Cardiac septum (tissue), 1 donor: ENCODE measurements around the gene DNAI1. TPM values are rescaled to one million over a fixed set of nuclear protein-coding genes. Genes with fewer than 3 reads are reported as not detected.
"Not testable (repeated sequence)": the region's sequence is repeated elsewhere in the genome, so short reads cannot be mapped to it uniquely, and the experiment has no call there.

ENCODE experiments used
- DNase-seq: peaks from one replicate; pipeline ENCODE4 v3.0.0-alpha.2; 2020; ENCODE audit warnings: low spot score
- intact Hi-C: fragments of 100-400 bp; cut with DNase I; formaldehyde crosslinking; loops from one replicate; pipeline ENCODE4 v1.14.0; 2022
- total RNA-seq: library from RNA; stranded (reverse); fragmentation: NEBNext Ultra II Directional; extraction: Animal tissue kit (Norgen Biotek cat#: 25700); gene quantifications from one replicate; pipeline ENCODE4 v1.2.1, GENCODE V29; 2021
- donor health status: DM: no; HTN: no; CAD: no.

Gene DNAI1
- total RNA-seq, 1 donor from 2014 or later = 0.30 TPM

- intact Hi-C loops = not testable (repeated sequence)
Measured at GRCh38 chr9:34481620-34482019, 23.0 kb downstream of the DNAI1 start.

GRCh38 chr9:34482746-34483145 is 24.1 kb downstream of the DNAI1 start:
- DNase-seq, intact Hi-C loops: not testable (repeated sequence)

More at GRCh38 chr9:34481620-34482019, 23.0 kb downstream of the DNAI1 start:
- not testable (repeated sequence) for DNase-seq

GRCh38 chr9:34484678-34485077 is 26.1 kb downstream of the DNAI1 start:
- DNase-seq = no peak
- intact Hi-C loops = no loop called here

GRCh38 chr9:34485822-34486221 is 27.2 kb downstream of the DNAI1 start:
- intact Hi-C loops = no loop called here
- peak; percentile 44 for DNase-seq

GRCh38 chr9:34486572-34486971 is 28.0 kb downstream of the DNAI1 start:
- intact Hi-C loops = no loop called here
- DNase-seq = no peak

- intact Hi-C loops = no loop called here
- no peak for DNase-seq
Measured at GRCh38 chr9:34490360-34490759, 31.8 kb downstream of the DNAI1 start.

GRCh38 chr9:34490760-34491159 is 32.2 kb downstream of the DNAI1 start:
- no peak for DNase-seq
- intact Hi-C loops = no loop called here

GRCh38 chr9:34491596-34491995 is 33.0 kb downstream of the DNAI1 start:
- DNase-seq = no peak
- intact Hi-C loops = no loop called here

GRCh38 chr9:34492051-34492450 is 33.4 kb downstream of the DNAI1 start:
- no peak for DNase-seq
- intact Hi-C loops = no loop called here

GRCh38 chr9:34493972-34494535 is 35.4 kb downstream of the DNAI1 start:
- intact Hi-C loops = no loop called here

GRCh38 chr9:34496149-34496712 is 37.6 kb downstream of the DNAI1 start:
- intact Hi-C loops = no loop called here
- no peak for DNase-seq

More at GRCh38 chr9:34493972-34494535, 35.4 kb downstream of the DNAI1 start:
- no peak for DNase-seq

GRCh38 chr9:34498553-34498952 is 39.9 kb downstream of the DNAI1 start:
- DNase-seq = no peak
- intact Hi-C loops = no loop called here

- DNase-seq = no peak
- intact Hi-C loops = no loop called here
Measured at GRCh38 chr9:34499076-34499475, 40.5 kb downstream of the DNAI1 start.

- intact Hi-C loops = loop anchor here (1.0 to 10.0 kb wide), 4 partner anchors 63 to 166 kb away; no protein-coding TSS in a partner anchor
- DNase-seq = no peak
Measured at GRCh38 chr9:34500623-34501267, 42.1 kb downstream of the DNAI1 start.

GRCh38 chr9:34501372-34501771 is 42.8 kb downstream of the DNAI1 start:
- no peak for DNase-seq
- intact Hi-C loops = loop anchor here (2.0 to 10.0 kb wide), 3 partner anchors 91 to 167 kb away; no protein-coding TSS in a partner anchor

- intact Hi-C loops = loop anchor here (2.0 to 10.0 kb wide), 4 partner anchors 45 to 167 kb away; no protein-coding TSS in a partner anchor
- peak; percentile 82 for DNase-seq
Measured at GRCh38 chr9:34501889-34502425, 43.4 kb downstream of the DNAI1 start.

GRCh38 chr9:34502471-34502870 is 43.9 kb downstream of the DNAI1 start:
- no peak for DNase-seq
- intact Hi-C loops = loop anchor here (2.0 to 10.0 kb wide), 3 partner anchors 44 to 168 kb away; no protein-coding TSS in a partner anchor

- DNase-seq = peak; percentile 9
- intact Hi-C loops = loop anchor here (2.0 to 10.0 kb wide), 3 partner anchors 44 to 168 kb away; no protein-coding TSS in a partner anchor
Measured at GRCh38 chr9:34502891-34503290, 44.3 kb downstream of the DNAI1 start.

GRCh38 chr9:34503406-34503805 is 44.8 kb downstream of the DNAI1 start:
- intact Hi-C loops = loop anchor here (2.0 to 10.0 kb wide), 3 partner anchors 43 to 169 kb away; no protein-coding TSS in a partner anchor
- DNase-seq = no peak
